GM12891 (cell line): ENCODE measurements around the gene CNNM2.

Source experiments
- POLR2A ChIP-seq: IDR thresholded peaks from 2 replicates; pipeline ENCODE4 v1.6.1; 2011; ENCODE audit warnings: low read depth, low read length, control low read depth
- POLR2AphosphoS5 ChIP-seq: IDR thresholded peaks from 2 replicates; pipeline ENCODE4 v1.6.1; 2011; ENCODE audit warnings: low read depth, low read length, control low read depth
- POU2F2 ChIP-seq: IDR thresholded peaks from 2 replicates; pipeline ENCODE4 v1.6.1; 2011; ENCODE audit warnings: low read depth, mild to moderate bottlenecking, control low read depth, low read length, moderate library complexity
- SPI1 ChIP-seq: IDR thresholded peaks from 2 replicates; pipeline ENCODE4 v1.6.1; 2011; ENCODE audit warnings: low read depth, low read length, control low read depth
- TAF1 ChIP-seq: IDR thresholded peaks from 2 replicates; pipeline ENCODE4 v1.6.1; 2011; ENCODE audit warnings: low read depth, low read length, control low read depth

- TF ChIP-seq POLR2A: no peak
- no peak for TF ChIP-seq POLR2AphosphoS5
- TF ChIP-seq TAF1: no peak
- no peak for TF ChIP-seq SPI1
- no peak for TF ChIP-seq POU2F2
Measured at GRCh38 chr10:103054621-103055020, 136.5 kb downstream of the CNNM2 start.
